Esophagus squamous epithelium (tissue), 5 donors: Measurements from ENCODE around the gene CAMK2A. TPM values are rescaled to one million over a fixed set of nuclear protein-coding genes. Genes with fewer than 3 reads are reported as not detected.
A peak's percentile ranks its signal among the peaks of the same experiment; 100 is the strongest.

Experiments used
- DNase-seq: peaks from one replicate; lab custom pipeline; 2025; lab: John Stamatoyannopoulos, UW
- H3K27ac ChIP-seq, 4 donors: fragments of 200-600 bp; sonication (generic); one replicate each; pipeline ENCODE4 v1.5.1; 2016 to 2019; ENCODE audit warnings: mild to moderate bottlenecking in 1 of 4
- H3K27me3 ChIP-seq, 4 donors: fragments of 200-600 bp; sonication (generic); 1 replicate in 3 of 4; 2 replicates in 1 of 4; pipeline versions ENCODE4 v1.5.1 to v1.6.0; 2017 to 2021; ENCODE audit warnings: antibody characterized with exemption in 1 of 4
- H3K36me3 ChIP-seq, 3 donors: fragments of 200-600 bp; sonication (generic); one replicate each; pipeline ENCODE4 v1.5.1; 2016 to 2019
- H3K4me1 ChIP-seq, 3 donors: fragments of 200-600 bp; sonication (generic); one replicate each; pipeline ENCODE4 v1.5.1; 2017 to 2019
- H3K4me3 ChIP-seq, 4 donors: fragments of 200-600 bp; sonication (generic); 1 replicate in 3 of 4; 2 replicates in 1 of 4; pipeline ENCODE4 v1.5.1; 2016 to 2019; ENCODE audit warnings: mild to moderate bottlenecking in 2 of 4, moderate library complexity in 1 of 4
- H3K9me3 ChIP-seq, 3 donors: fragments of 200-600 bp; sonication (generic); one replicate each; pipeline ENCODE4 v1.5.1; 2016 to 2019
- CTCF ChIP-seq, 6 experiments: fragments of 450-650 bp in 4 of 6; fragments of 200-600 bp in 2 of 6; sonication (generic) in 2 of 6; IDR thresholded peaks; one replicate each; pipeline ENCODE4 v1.5.1; 2016 to 2019; ENCODE audit warnings: antibody characterized with exemption in 6 of 6, mild to moderate bottlenecking in 4 of 6, moderate library complexity in 4 of 6
- POLR2A ChIP-seq, 4 donors: fragments of 450-650 bp; IDR thresholded peaks; one replicate each; pipeline ENCODE4 v1.6.1; 2017; ENCODE audit warnings: antibody characterized with exemption in 4 of 4, mild to moderate bottlenecking in 4 of 4, moderate library complexity in 3 of 4
- WGBS, 2 donors: methylation state at CpG; one replicate each; pipeline ENCODE4 v1.1.5; 2018; 5-methylcytosine and 5-hydroxymethylcytosine counted together
- intact Hi-C: fragments of 100-400 bp; cut with DNase I; formaldehyde crosslinking; loops from one replicate; pipeline ENCODE4 v1.15.0; 2022
- total RNA-seq, 4 donors: library from RNA; depleted of rRNA; stranded (reverse); fragments of >200 nt; gene quantifications; one replicate each; pipeline ENCODE4 v1.1.0, GENCODE V29; 2016
- donor health status: DM: yes; HTN: yes; CAD: no.

The CAMK2A gene
- total RNA-seq, 4 donors from 2014 or later: 0.04 TPM; not detected in 3

- Histone ChIP-seq H3K4me3 (no peak overlapping the region), H3K4me1 (peaks cover 16 to 59% (median 27%) of the 10 kb centered on the region in 3 donors), H3K9me3 (no peaks in the 10 kb centered on the region), H3K27me3 (no peaks in the 10 kb centered on the region), H3K27ac (peak overlapping the region; percentile 45 to 75 (median 68)), H3K36me3 (no peaks in the 10 kb centered on the region)
- 51 to 53% methylated on average over 4 to 6 of the region's 9 CpGs for WGBS, 2 donors
- no peak for DNase-seq
- TF ChIP-seq CTCF (IDR thresholded peaks at IDR 0.05) (peak in 1 of 6 experiments; percentile 11), POLR2A (IDR thresholded peaks at IDR 0.05) (no peak)
- intact Hi-C loops: no loop called here
These were observed 29.3 kb upstream of the CAMK2A start for GRCh38 chr5:150318613-150319483.

GRCh38 chr5:150317048-150318003, 27.8 kb upstream of the CAMK2A start:
- Histone ChIP-seq H3K4me1 (peaks cover 16 to 55% (median 27%) of the 10 kb centered on the region in 3 donors), H3K36me3 (no peaks in the 10 kb centered on the region), H3K27ac (peak overlapping the region; percentile 57 to 75 (median 68)), H3K27me3 (no peaks in the 10 kb centered on the region), H3K9me3 (no peaks in the 10 kb centered on the region), H3K4me3 (no peak overlapping the region)
- no peak for DNase-seq
- whole genome bisulfite sequencing, 2 donors: 52 to 78% methylated on average over 1 to 4 of the region's 11 CpGs
- TF ChIP-seq CTCF (IDR thresholded peaks at IDR 0.05): no peak
- no peak for TF ChIP-seq POLR2A (IDR thresholded peaks at IDR 0.05)
- intact Hi-C loops: no loop called here

GRCh38 chr5:150316320-150316719, 26.7 kb upstream of the CAMK2A start:
- no peak for TF ChIP-seq POLR2A (IDR thresholded peaks at IDR 0.05)
- DNase-seq: no peak
- no peaks in the 10 kb centered on the region for H3K27me3 ChIP-seq
- intact Hi-C loops: no loop called here
- WGBS, 2 donors: 64 to 88% methylated on average over 3 of the region's 3 CpGs
- H3K36me3 ChIP-seq: no peaks in the 10 kb centered on the region
- H3K4me1 ChIP-seq: peaks cover 16 to 46% (median 27%) of the 10 kb centered on the region in 3 donors
- H3K9me3 ChIP-seq: no peaks in the 10 kb centered on the region
- no peak overlapping the region for H3K27ac ChIP-seq
- no peak overlapping the region for H3K4me3 ChIP-seq

- H3K9me3 ChIP-seq: no peaks in the 10 kb centered on the region
- no peak overlapping the region for H3K4me3 ChIP-seq
- no peaks in the 10 kb centered on the region for H3K36me3 ChIP-seq
- no peak overlapping the region for H3K27ac ChIP-seq
- TF ChIP-seq CTCF (IDR thresholded peaks at IDR 0.05) (no peak), POLR2A (IDR thresholded peaks at IDR 0.05) (no peak)
- intact Hi-C loops: no loop called here
- no peak for DNase-seq
- peaks cover 16 to 35% (median 27%) of the 10 kb centered on the region in 3 donors for H3K4me1 ChIP-seq
- 81 to 86% methylated on average over 4 of the region's 4 CpGs for WGBS, 2 donors
- H3K27me3 ChIP-seq: no peaks in the 10 kb centered on the region
These were observed 25.7 kb upstream of the CAMK2A start for GRCh38 chr5:150315245-150315644.

- no peak for DNase-seq
- intact Hi-C loops: no loop called here
- H3K27me3 ChIP-seq: no peaks in the 10 kb centered on the region
- H3K4me1 ChIP-seq: peaks cover 10 to 24% (median 17%) of the 10 kb centered on the region in 3 donors
- 77 to 86% methylated on average over 5 to 6 of the region's 6 CpGs for WGBS, 2 donors
- H3K36me3 ChIP-seq: no peaks in the 10 kb centered on the region
- no peaks in the 10 kb centered on the region for H3K9me3 ChIP-seq
- no peak overlapping the region for H3K4me3 ChIP-seq
- no peak overlapping the region for H3K27ac ChIP-seq
- no peak for TF ChIP-seq POLR2A (IDR thresholded peaks at IDR 0.05)
- no peak for TF ChIP-seq CTCF (IDR thresholded peaks at IDR 0.05)
These were observed 24.5 kb upstream of the CAMK2A start for GRCh38 chr5:150313921-150314716.
